Measurements from ENCODE around the gene EMC7. TPM values are rescaled to one million over a fixed set of nuclear protein-coding genes. Genes with fewer than 3 reads are reported as not detected.

Gene EMC7
- total and polyA plus RNA-seq, 9 of the 15 experiments (the other 6 are each of a cell fraction or from before 2014, with no cell fraction given): 25.8 to 92.8 (median 49.7) TPM

GRCh38 chr15:34102175-34102925 lies 688 bp upstream of the EMC7 start (continued):
- TF ChIP-seq GABPB2 (CRISPR knock-in tag; conservative IDR thresholded peaks at IDR 0.05) (no peak), POLR2AphosphoS5 (IDR thresholded peaks at IDR 0.05; ENCODE audit: control insufficient read depth, insufficient read depth, low read depth, low read length) (no peak), ZNF140 (CRISPR knock-in tag; IDR thresholded peaks at IDR 0.05) (no peak), CUX1 (CRISPR knock-in tag; IDR thresholded peaks at IDR 0.05) (no peak), HNRNPH1 (optimal IDR thresholded peaks at IDR 0.05; ENCODE audit: low read depth, low read length) (no peak), CBX8 (IDR thresholded peaks at IDR 0.05; ENCODE audit: borderline replicate concordance, extremely low read depth, low read depth, low read length, poor library complexity, severe bottlenecking) (no peak), CREB5 (CRISPR knock-in tag; IDR thresholded peaks at IDR 0.05) (no peak), MECOM (CRISPR knock-in tag; IDR thresholded peaks at IDR 0.05) (no peak), POLR2G (IDR thresholded peaks at IDR 0.05; ENCODE audit: low read depth, low read length) (no peak), ZNF77 (CRISPR knock-in tag; IDR thresholded peaks at IDR 0.05) (no peak), PKNOX1 (IDR thresholded peaks at IDR 0.05) (no peak)
- TF ChIP-seq, protein P1, sequence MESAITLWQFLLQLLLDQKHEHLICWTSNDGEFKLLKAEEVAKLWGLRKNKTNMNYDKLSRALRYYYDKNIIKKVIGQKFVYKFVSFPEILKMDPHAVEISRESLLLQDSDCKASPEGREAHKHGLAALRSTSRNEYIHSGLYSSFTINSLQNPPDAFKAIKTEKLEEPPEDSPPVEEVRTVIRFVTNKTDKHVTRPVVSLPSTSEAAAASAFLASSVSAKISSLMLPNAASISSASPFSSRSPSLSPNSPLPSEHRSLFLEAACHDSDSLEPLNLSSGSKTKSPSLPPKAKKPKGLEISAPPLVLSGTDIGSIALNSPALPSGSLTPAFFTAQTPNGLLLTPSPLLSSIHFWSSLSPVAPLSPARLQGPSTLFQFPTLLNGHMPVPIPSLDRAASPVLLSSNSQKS (CRISPR knock-in tag; IDR thresholded peaks at IDR 0.05): no peak
- TF ChIP-seq, protein P2, sequence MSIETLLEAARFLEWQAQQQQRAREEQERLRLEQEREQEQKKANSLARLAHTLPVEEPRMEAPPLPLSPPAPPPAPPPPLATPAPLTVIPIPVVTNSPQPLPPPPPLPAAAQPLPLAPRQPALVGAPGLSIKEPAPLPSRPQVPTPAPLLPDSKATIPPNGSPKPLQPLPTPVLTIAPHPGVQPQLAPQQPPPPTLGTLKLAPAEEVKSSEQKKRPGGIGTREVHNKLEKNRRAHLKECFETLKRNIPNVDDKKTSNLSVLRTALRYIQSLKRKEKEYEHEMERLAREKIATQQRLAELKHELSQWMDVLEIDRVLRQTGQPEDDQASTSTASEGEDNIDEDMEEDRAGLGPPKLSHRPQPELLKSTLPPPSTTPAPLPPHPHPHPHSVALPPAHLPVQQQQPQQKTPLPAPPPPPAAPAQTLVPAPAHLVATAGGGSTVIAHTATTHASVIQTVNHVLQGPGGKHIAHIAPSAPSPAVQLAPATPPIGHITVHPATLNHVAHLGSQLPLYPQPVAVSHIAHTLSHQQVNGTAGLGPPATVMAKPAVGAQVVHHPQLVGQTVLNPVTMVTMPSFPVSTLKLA (conservative IDR thresholded peaks at IDR 0.05): peak; percentile 38 to 47; a peak in 1 of 4 replicates
- TF ChIP-seq, protein P3, sequence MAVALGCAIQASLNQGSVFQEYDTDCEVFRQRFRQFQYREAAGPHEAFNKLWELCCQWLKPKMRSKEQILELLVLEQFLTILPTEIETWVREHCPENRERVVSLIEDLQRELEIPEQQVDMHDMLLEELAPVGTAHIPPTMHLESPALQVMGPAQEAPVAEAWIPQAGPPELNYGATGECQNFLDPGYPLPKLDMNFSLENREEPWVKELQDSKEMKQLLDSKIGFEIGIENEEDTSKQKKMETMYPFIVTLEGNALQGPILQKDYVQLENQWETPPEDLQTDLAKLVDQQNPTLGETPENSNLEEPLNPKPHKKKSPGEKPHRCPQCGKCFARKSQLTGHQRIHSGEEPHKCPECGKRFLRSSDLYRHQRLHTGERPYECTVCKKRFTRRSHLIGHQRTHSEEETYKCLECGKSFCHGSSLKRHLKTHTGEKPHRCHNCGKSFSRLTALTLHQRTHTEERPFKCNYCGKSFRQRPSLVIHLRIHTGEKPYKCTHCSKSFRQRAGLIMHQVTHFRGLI (CRISPR knock-in tag; IDR thresholded peaks at IDR 0.05): no peak

All from K562 (cell line).